ENCODE measurements around the gene ANTXR1.

Gene ANTXR1

GRCh38 chr2:69087211-69087911 lies 74.4 kb downstream of the ANTXR1 start:
- Histone ChIP-seq H3K4me3 (ENCODE audit: low read length, poor library complexity, severe bottlenecking) (no peak overlapping the region), H3K27me3 (ENCODE audit: insufficient read depth, low read length, poor library complexity, severe bottlenecking) (no peaks in the 10 kb centered on the region), H2AFZ (ENCODE audit: low read length) (no peak overlapping the region), H4K20me1 (ENCODE audit: insufficient read depth, low read length, poor library complexity, severe bottlenecking) (no peaks in the 10 kb centered on the region), H3K4me1 (ENCODE audit: insufficient read depth, low read length, poor library complexity, severe bottlenecking) (no peaks in the 10 kb centered on the region), H3K9ac (ENCODE audit: low read depth, low read length, poor library complexity, severe bottlenecking) (no peak overlapping the region), H3K79me2 (ENCODE audit: insufficient read depth, low read length) (no peaks in the 10 kb centered on the region), H3K9me3 (ENCODE audit: insufficient read depth, low read depth, low read length) (no peaks in the 10 kb centered on the region), H3K9me2 (replicated peaks; ENCODE audit: low read depth, low read length) (no peaks in the 10 kb centered on the region), H3K36me3 (ENCODE audit: insufficient read depth, low read length) (no peaks in the 10 kb centered on the region; the same call in 1 of the 2 replicates), H3K4me2 (ENCODE audit: low read depth, low read length, poor library complexity, severe bottlenecking) (no peak overlapping the region), H3F3A (ENCODE audit: low read depth) (no peaks in the 10 kb centered on the region)
- TF ChIP-seq EZH2phosphoT487 (IDR thresholded peaks at IDR 0.05; ENCODE audit: borderline replicate concordance) = no peak
- TF ChIP-seq CTCF (conservative IDR thresholded peaks at IDR 0.05; ENCODE audit: low read length) = no peak

- TF ChIP-seq EZH2phosphoT487 (IDR thresholded peaks at IDR 0.05; ENCODE audit: borderline replicate concordance) (no peak), CTCF (conservative IDR thresholded peaks at IDR 0.05; ENCODE audit: low read length) (no peak)
- Histone ChIP-seq H3K9me3 (ENCODE audit: insufficient read depth, low read depth, low read length) (no peaks in the 10 kb centered on the region), H3K27me3 (ENCODE audit: insufficient read depth, low read length, poor library complexity, severe bottlenecking) (no peaks in the 10 kb centered on the region), H3K79me2 (ENCODE audit: insufficient read depth, low read length) (no peaks in the 10 kb centered on the region), H3K9ac (ENCODE audit: low read depth, low read length, poor library complexity, severe bottlenecking) (no peak overlapping the region), H3K36me3 (ENCODE audit: insufficient read depth, low read length) (no peaks in the 10 kb centered on the region; the same call in 1 of the 2 replicates), H3K4me2 (ENCODE audit: low read depth, low read length, poor library complexity, severe bottlenecking) (no peak overlapping the region), H3K9me2 (replicated peaks; ENCODE audit: low read depth, low read length) (no peaks in the 10 kb centered on the region), H2AFZ (ENCODE audit: low read length) (no peak overlapping the region), H4K20me1 (ENCODE audit: insufficient read depth, low read length, poor library complexity, severe bottlenecking) (no peaks in the 10 kb centered on the region), H3K4me3 (ENCODE audit: low read length, poor library complexity, severe bottlenecking) (no peak overlapping the region), H3K4me1 (ENCODE audit: insufficient read depth, low read length, poor library complexity, severe bottlenecking) (no peaks in the 10 kb centered on the region), H3F3A (ENCODE audit: low read depth) (no peaks in the 10 kb centered on the region)
Measured at GRCh38 chr2:69087912-69088240, 74.9 kb downstream of the ANTXR1 start.

- H3K27me3 ChIP-seq (ENCODE audit: insufficient read depth, low read length, poor library complexity, severe bottlenecking) = no peaks in the 10 kb centered on the region
- H3F3A ChIP-seq (ENCODE audit: low read depth) = no peaks in the 10 kb centered on the region
- no peaks in the 10 kb centered on the region for H3K9me3 ChIP-seq (ENCODE audit: insufficient read depth, low read depth, low read length)
- no peaks in the 10 kb centered on the region for H3K79me2 ChIP-seq (ENCODE audit: insufficient read depth, low read length)
- H3K36me3 ChIP-seq (ENCODE audit: insufficient read depth, low read length) = no peaks in the 10 kb centered on the region; the same call in 1 of the 2 replicates
- no peak for TF ChIP-seq CTCF (conservative IDR thresholded peaks at IDR 0.05; ENCODE audit: low read length)
- TF ChIP-seq EZH2phosphoT487 (IDR thresholded peaks at IDR 0.05; ENCODE audit: borderline replicate concordance) = no peak
- H4K20me1 ChIP-seq (ENCODE audit: insufficient read depth, low read length, poor library complexity, severe bottlenecking) = no peaks in the 10 kb centered on the region
- H3K4me1 ChIP-seq (ENCODE audit: insufficient read depth, low read length, poor library complexity, severe bottlenecking) = no peaks in the 10 kb centered on the region
- H3K4me2 ChIP-seq (ENCODE audit: low read depth, low read length, poor library complexity, severe bottlenecking) = no peak overlapping the region
- H2AFZ ChIP-seq (ENCODE audit: low read length) = no peak overlapping the region
- H3K4me3 ChIP-seq (ENCODE audit: low read length, poor library complexity, severe bottlenecking) = no peak overlapping the region
- H3K9me2 ChIP-seq (replicated peaks; ENCODE audit: low read depth, low read length) = no peaks in the 10 kb centered on the region
- no peak overlapping the region for H3K9ac ChIP-seq (ENCODE audit: low read depth, low read length, poor library complexity, severe bottlenecking)
Measured at GRCh38 chr2:69088466-69088865, 75.5 kb downstream of the ANTXR1 start.
